Measurements from ENCODE around the gene FBLN5.

- no peak for TF ChIP-seq CTCF (conservative IDR thresholded peaks at IDR 0.05 in 1 of 2, IDR thresholded peaks at IDR 0.05 in 1 of 2; ENCODE audit: low read depth in 1 of 2, low read length in 2 of 2)
- no peak for TF ChIP-seq EZH2 (IDR thresholded peaks at IDR 0.05; ENCODE audit: low read length, missing control alignments)
Measured at GRCh38 chr14:91903070-91903469, 44.4 kb downstream of the FBLN5 start.

Data from fibroblast of lung (primary cell).